Suppressor macrophage treated with lipopolysaccharide for 1 hour (primary cell): ENCODE data around the gene SFXN5.

ENCODE experiments used
- DNase-seq, 3 donors: peaks; one replicate each; pipeline ENCODE4 v3.0.0-alpha.2; 2020 to 2022

Gene SFXN5

GRCh38 chr2:73009177-73009839 is 62.2 kb downstream of the SFXN5 start:
- no peak for DNase-seq

GRCh38 chr2:73008766-73009135 is 62.8 kb downstream of the SFXN5 start:
- DNase-seq: no peak

- DNase-seq: no peak
Observed at GRCh38 chr2:73007991-73008765, 63.3 kb downstream of the SFXN5 start.

- no peak for DNase-seq
Observed at GRCh38 chr2:73006969-73007710, 64.4 kb downstream of the SFXN5 start.

GRCh38 chr2:73004889-73005596 is 66.5 kb downstream of the SFXN5 start:
- no peak for DNase-seq

- DNase-seq: no peak
Observed at GRCh38 chr2:73004466-73004865, 67.0 kb downstream of the SFXN5 start.

GRCh38 chr2:73003027-73003426 is 68.5 kb downstream of the SFXN5 start:
- no peak for DNase-seq

GRCh38 chr2:73000808-73001570 is 70.5 kb downstream of the SFXN5 start:
- DNase-seq: no peak

GRCh38 chr2:72999729-73000725 is 71.5 kb downstream of the SFXN5 start:
- no peak for DNase-seq

- DNase-seq: no peak
Observed at GRCh38 chr2:72998724-72999123, 72.8 kb downstream of the SFXN5 start.

- no peak for DNase-seq
Observed at GRCh38 chr2:72998234-72998651, 73.3 kb downstream of the SFXN5 start.

GRCh38 chr2:72996117-72996502 is 75.4 kb downstream of the SFXN5 start:
- no peak for DNase-seq

- no peak for DNase-seq
Observed at GRCh38 chr2:72995430-72996116, 75.9 kb downstream of the SFXN5 start.

- DNase-seq: no peak
Observed at GRCh38 chr2:72994991-72995380, 76.5 kb downstream of the SFXN5 start.

GRCh38 chr2:72994282-72994990 is 77.1 kb downstream of the SFXN5 start:
- no peak for DNase-seq

- no peak for DNase-seq
Observed at GRCh38 chr2:72993933-72994280, 77.6 kb downstream of the SFXN5 start.

GRCh38 chr2:72993147-72993932 is 78.2 kb downstream of the SFXN5 start:
- DNase-seq: peak; percentile 61 to 69 (median 65)

- no peak for DNase-seq
Observed at GRCh38 chr2:72992734-72993102, 78.8 kb downstream of the SFXN5 start.
